ENCODE results near the gene CCDC71.

CCDC71 gene

GRCh38 chr3:49124203-49124602 is 41.9 kb downstream of the CCDC71 start:
- DNase-seq = no peak
- Histone ChIP-seq H3K4me3 (ENCODE audit: low read depth in 1 of 2, low read length in 2 of 2) (no peak overlapping the region), H3K36me3 (ENCODE audit: insufficient read depth, low read length) (peaks cover 13% of the 10 kb centered on the region; the same call in 1 of the 2 replicates), H3K4me2 (ENCODE audit: insufficient read depth, low read length) (no peak overlapping the region), H3K27ac (ENCODE audit: low read length) (no peak overlapping the region), H4K20me1 (ENCODE audit: insufficient read depth, low read length) (peaks cover 4% of the 10 kb centered on the region; the same call in 1 of the 2 replicates), H2AFZ (ENCODE audit: low read depth, low read length) (no peak overlapping the region), H3K9ac (ENCODE audit: low read depth, low read length) (no peak overlapping the region), H3K4me1 (ENCODE audit: insufficient read depth, low read length) (peaks cover 18% of the 10 kb centered on the region), H3K9me3 (ENCODE audit: insufficient read depth, low read length, severe bottlenecking) (no peaks in the 10 kb centered on the region), H3K79me2 (ENCODE audit: insufficient read depth, low read length) (peaks cover 13% of the 10 kb centered on the region), H3K27me3 (ENCODE audit: insufficient read depth, low read length, poor library complexity) (no peaks in the 10 kb centered on the region)
- no peak for TF ChIP-seq EZH2 (IDR thresholded peaks at IDR 0.05; ENCODE audit: borderline replicate concordance, low read depth, low read length, severe bottlenecking)
- no peak for TF ChIP-seq CTCF (IDR thresholded peaks at IDR 0.05; ENCODE audit: borderline replicate concordance, extremely low read depth, low read length, poor library complexity, severe bottlenecking)
- no peak for ATAC-seq (ENCODE audit: insufficient read depth, low read depth)

- no peaks in the 10 kb centered on the region for H3K27me3 ChIP-seq (ENCODE audit: insufficient read depth, low read length, poor library complexity)
- ATAC-seq (ENCODE audit: insufficient read depth, low read depth) = no peak
- H3K4me1 ChIP-seq (ENCODE audit: insufficient read depth, low read length) = peaks cover 23% of the 10 kb centered on the region
- peaks cover 18% of the 10 kb centered on the region for H3K79me2 ChIP-seq (ENCODE audit: insufficient read depth, low read length)
- no peak for DNase-seq
- peaks cover 6% of the 10 kb centered on the region; the same call in 1 of the 2 replicates for H4K20me1 ChIP-seq (ENCODE audit: insufficient read depth, low read length)
- H3K36me3 ChIP-seq (ENCODE audit: insufficient read depth, low read length) = peaks cover 18% of the 10 kb centered on the region
- TF ChIP-seq CTCF (IDR thresholded peaks at IDR 0.05; ENCODE audit: borderline replicate concordance, extremely low read depth, low read length, poor library complexity, severe bottlenecking) (no peak), EZH2 (IDR thresholded peaks at IDR 0.05; ENCODE audit: borderline replicate concordance, low read depth, low read length, severe bottlenecking) (no peak)
- no peak overlapping the region for H3K9ac ChIP-seq (ENCODE audit: low read depth, low read length)
- no peak overlapping the region for H3K4me2 ChIP-seq (ENCODE audit: insufficient read depth, low read length)
- no peak overlapping the region for H2AFZ ChIP-seq (ENCODE audit: low read depth, low read length)
- H3K9me3 ChIP-seq (ENCODE audit: insufficient read depth, low read length, severe bottlenecking) = no peaks in the 10 kb centered on the region
- no peak overlapping the region for H3K27ac ChIP-seq (ENCODE audit: low read length)
- no peak overlapping the region for H3K4me3 ChIP-seq (ENCODE audit: low read depth in 1 of 2, low read length in 2 of 2)
Measured at GRCh38 chr3:49123687-49124086, 42.4 kb downstream of the CCDC71 start.

GRCh38 chr3:49122886-49123545 is 43.1 kb downstream of the CCDC71 start:
- H3K27me3 ChIP-seq (ENCODE audit: insufficient read depth, low read length, poor library complexity) = no peaks in the 10 kb centered on the region
- peaks cover 23% of the 10 kb centered on the region for H3K4me1 ChIP-seq (ENCODE audit: insufficient read depth, low read length)
- H3K4me3 ChIP-seq (ENCODE audit: low read depth in 1 of 2, low read length in 2 of 2) = no peak overlapping the region
- DNase-seq (no peak), ATAC-seq (ENCODE audit: insufficient read depth, low read depth) (no peak)
- no peak overlapping the region for H3K4me2 ChIP-seq (ENCODE audit: insufficient read depth, low read length)
- peaks cover 19% of the 10 kb centered on the region for H3K79me2 ChIP-seq (ENCODE audit: insufficient read depth, low read length)
- no peak for TF ChIP-seq EZH2 (IDR thresholded peaks at IDR 0.05; ENCODE audit: borderline replicate concordance, low read depth, low read length, severe bottlenecking)
- TF ChIP-seq CTCF (IDR thresholded peaks at IDR 0.05; ENCODE audit: borderline replicate concordance, extremely low read depth, low read length, poor library complexity, severe bottlenecking) = no peak
- no peak overlapping the region for H3K9ac ChIP-seq (ENCODE audit: low read depth, low read length)
- H3K36me3 ChIP-seq (ENCODE audit: insufficient read depth, low read length) = peaks cover 25% of the 10 kb centered on the region
- no peak overlapping the region for H3K27ac ChIP-seq (ENCODE audit: low read length)
- H2AFZ ChIP-seq (ENCODE audit: low read depth, low read length) = no peak overlapping the region
- peaks cover 6% of the 10 kb centered on the region; the same call in 1 of the 2 replicates for H4K20me1 ChIP-seq (ENCODE audit: insufficient read depth, low read length)
- no peaks in the 10 kb centered on the region for H3K9me3 ChIP-seq (ENCODE audit: insufficient read depth, low read length, severe bottlenecking)
